Measurements from ENCODE around the gene STARD10.

The STARD10 gene

DNA sequence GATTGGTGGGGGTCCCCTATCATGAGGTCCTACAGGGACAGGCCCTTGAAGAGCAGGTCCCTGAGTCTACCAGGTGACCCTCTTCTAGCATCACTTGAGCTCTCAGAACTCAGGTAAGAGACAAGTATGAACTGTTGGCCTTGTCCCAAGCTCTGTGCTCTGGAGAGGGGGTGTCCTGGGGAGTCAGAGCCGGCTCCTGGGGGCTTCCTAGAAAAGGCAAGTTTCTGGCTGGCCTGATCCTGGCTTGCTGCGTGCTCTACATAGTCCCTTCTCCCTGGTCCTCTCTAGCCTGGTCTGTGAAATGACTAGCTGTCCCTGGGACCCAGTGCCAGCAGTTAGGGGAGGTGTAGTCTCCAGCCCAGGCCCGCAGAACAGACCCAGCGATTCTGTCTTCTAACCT is 31.8 kb upstream of the STARD10 start:
- TF ChIP-seq, protein P1, sequence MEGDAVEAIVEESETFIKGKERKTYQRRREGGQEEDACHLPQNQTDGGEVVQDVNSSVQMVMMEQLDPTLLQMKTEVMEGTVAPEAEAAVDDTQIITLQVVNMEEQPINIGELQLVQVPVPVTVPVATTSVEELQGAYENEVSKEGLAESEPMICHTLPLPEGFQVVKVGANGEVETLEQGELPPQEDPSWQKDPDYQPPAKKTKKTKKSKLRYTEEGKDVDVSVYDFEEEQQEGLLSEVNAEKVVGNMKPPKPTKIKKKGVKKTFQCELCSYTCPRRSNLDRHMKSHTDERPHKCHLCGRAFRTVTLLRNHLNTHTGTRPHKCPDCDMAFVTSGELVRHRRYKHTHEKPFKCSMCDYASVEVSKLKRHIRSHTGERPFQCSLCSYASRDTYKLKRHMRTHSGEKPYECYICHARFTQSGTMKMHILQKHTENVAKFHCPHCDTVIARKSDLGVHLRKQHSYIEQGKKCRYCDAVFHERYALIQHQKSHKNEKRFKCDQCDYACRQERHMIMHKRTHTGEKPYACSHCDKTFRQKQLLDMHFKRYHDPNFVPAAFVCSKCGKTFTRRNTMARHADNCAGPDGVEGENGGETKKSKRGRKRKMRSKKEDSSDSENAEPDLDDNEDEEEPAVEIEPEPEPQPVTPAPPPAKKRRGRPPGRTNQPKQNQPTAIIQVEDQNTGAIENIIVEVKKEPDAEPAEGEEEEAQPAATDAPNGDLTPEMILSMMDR (IDR thresholded peaks at IDR 0.05; ENCODE audit: low read depth, low read length) = no peak
- DNase-seq (ENCODE audit: extremely low read depth, low read depth) = no peak

DNA sequence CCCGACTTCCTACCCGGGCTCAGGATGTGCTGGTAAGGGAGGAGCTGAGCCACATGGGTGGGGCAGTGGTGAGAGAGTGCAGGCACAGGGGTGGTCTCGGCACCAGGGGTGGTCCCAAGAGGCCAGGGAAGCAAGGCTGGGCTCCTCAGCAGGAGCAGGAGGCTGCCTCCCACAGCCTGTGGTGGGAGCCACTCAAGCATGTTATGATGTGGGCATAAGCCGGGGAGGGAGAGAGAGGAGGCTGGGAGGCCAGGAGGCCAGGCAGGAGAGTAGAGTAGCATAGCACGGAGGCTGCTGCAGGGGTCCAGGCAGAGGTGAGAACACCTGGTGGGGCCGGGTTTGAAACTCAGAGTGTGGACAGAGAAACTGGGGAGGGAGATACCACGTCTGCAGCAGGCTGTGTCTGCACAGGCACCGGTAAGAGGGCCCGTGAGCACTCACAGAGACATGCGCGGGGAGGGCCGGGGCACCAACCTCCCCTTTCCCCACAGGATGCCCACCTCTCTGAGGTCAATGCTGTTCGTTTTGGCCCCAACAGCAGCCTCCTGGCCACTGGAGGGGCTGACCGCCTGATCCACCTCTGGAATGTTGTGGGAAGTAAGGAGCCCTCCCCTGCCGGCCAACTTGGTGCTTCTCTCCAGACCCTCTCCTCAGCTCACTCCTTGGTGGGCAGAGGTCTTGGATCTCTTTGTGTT is 31.1 kb upstream of the STARD10 start:
- TF ChIP-seq, protein P1 (IDR thresholded peaks at IDR 0.05; ENCODE audit: low read depth, low read length) = no peak
- no peak for DNase-seq (ENCODE audit: extremely low read depth, low read depth)

DNA sequence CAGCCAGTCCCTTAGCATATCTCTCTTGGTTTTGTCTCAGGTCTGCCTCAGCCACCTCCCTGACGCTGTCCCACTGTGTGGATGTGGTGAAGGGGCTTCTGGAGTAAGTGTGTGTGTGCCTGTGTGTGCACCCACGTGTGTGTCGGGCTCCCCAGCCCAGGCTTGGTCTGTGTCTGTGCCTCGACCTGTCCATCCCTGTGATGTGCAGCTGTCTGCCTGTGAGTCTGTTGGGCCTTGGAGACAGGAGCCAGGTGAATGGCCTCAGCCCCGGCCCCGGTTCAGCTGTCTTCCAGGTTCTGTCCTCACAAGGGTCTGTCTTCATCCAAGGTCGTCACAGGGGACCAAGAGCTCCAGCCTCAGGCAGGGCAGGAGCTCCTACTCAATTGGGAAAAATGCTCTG is 30.2 kb upstream of the STARD10 start:
- DNase-seq (ENCODE audit: extremely low read depth, low read depth) = no peak
- TF ChIP-seq, protein P1 (IDR thresholded peaks at IDR 0.05; ENCODE audit: low read depth, low read length) = no peak

DNA sequence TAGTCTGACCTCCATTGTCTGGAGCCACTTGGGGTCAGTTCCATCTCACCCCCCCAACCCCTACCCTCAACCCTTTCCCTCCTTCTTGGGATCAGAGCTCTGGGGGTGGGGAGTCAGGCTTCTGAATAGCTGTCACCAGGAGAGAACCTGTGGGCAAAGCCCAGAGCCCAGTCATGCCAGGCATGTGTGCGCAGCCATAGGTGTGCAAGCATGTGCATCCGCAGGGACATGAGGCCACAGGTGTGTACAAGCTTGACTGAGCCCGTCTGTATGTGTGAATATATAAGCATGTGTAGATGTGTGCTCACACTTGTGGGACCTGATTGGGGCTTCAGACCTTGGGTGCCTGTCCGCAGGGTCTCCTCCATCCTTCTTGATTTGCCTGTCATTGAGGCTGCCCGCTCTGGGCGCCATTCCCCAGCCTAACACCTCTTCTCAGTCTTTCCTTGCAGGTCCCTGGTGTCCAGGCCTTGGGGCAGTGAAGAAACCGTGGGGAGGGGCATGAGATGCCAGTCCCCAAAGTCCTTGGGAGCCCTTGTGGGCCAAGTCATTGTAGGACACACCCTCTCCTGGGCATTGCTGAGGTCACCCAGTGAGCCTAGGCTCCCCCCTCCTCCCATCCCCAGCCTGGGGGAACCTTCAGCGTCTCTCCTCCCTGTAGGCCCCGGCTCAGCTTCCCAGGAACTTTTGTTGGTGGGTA is 29.4 kb upstream of the STARD10 start:
- TF ChIP-seq, protein P1 (IDR thresholded peaks at IDR 0.05; ENCODE audit: low read depth, low read length) = no peak
- no peak for DNase-seq (ENCODE audit: extremely low read depth, low read depth)

DNA sequence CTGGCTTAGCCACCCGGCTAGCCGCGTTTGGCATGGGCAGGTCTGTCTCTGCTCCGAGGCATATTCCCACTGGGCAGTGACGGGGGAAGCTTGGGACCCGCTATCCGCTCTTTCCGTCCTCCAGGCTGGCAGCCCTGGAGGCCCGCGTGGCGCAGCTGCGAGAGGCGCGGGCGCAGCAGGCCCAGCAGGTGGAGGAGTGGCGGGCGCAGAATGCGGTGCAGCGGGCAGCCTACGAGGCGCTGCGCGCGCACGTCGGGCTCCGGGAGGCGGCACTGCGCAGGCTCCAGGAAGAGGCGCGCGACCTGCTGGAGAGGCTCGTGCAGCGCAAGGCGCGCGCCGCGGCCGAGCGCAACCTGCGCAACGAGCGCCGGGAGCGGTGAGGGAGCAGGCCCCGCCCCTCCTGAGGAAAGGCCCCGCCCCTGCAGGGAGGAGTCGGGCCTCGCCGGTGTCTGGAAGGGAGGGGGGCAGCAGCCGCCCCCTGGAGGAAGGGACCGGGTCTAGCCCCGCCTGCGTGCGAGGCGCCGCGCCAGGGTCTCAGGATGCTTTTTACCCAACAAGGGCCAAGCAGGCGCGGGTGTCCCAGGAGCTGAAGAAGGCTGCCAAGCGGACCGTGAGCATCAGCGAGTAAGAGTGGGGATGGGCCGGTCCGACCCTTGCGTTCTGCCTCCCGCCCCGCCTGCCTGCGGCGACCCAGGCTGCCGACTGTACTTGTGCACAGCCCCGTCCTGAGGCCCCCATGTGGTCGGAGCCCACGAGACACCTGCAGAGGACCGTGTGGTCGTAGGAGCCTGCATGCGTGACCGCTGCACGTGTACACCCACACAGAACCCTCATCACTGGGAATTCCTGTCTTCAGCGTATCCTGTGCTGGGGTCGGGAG is 28.3 kb upstream of the STARD10 start:
- TF ChIP-seq, protein P1 (IDR thresholded peaks at IDR 0.05; ENCODE audit: low read depth, low read length) = peak; percentile 1; the same call in 1 of the 2 replicates
- DNase-seq (ENCODE audit: extremely low read depth, low read depth) = peak; percentile 57

DNA sequence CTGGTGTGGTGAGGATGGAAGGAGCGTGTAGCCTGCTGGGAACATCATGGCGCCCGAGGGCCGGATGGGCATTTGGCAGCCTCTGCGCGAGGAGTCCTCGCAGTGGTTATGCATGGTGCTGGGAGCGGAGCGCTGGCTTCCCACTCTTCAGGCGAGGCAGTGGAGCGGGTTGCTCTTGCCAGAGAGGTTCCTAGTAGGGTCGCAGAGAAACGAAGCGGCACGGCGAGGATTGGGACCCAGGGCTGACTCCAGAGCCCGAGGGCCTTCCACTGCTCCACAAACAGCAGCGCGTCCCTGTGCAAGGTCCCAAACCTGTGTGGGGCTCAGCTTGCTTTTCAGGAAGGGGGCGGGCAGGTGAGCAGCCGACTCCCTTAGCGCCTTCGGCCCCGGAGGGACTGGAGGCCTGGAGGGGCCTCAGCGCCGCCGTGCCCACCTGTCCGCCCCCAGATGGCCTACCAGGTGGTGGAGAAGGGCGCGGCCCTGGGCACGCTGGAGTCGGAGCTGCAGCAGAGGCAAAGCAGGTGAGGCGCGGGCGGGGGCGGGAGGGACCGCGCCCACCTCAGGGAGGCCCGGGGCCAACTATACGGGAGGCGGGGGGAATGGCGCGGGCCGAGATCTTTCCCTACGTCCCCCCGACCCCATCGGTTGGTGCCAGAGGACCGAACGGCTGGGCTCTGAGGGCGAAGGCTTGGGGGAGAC is 27.5 kb upstream of the STARD10 start:
- TF ChIP-seq, protein P1 (IDR thresholded peaks at IDR 0.05; ENCODE audit: low read depth, low read length) = no peak
- DNase-seq (ENCODE audit: extremely low read depth, low read depth) = no peak
